HL-60 (cell line): Measurements from ENCODE around the gene MRI1.

Experiments
- DNase-seq, 2 experiments: peaks; one replicate each; pipeline ENCODE4 v3.0.0-alpha.2; 2010 to 2020; ENCODE audit warnings: low read depth in 1 of 2, low spot score in 1 of 2
- H3K27ac ChIP-seq: fragments of 250-450 bp; sonication (Bioruptor Pico); replicated peaks from 2 replicates; pipeline ENCODE4 v1.5.1; 2020; ENCODE audit warnings: mild to moderate bottlenecking, moderate library complexity
- H3K27me3 ChIP-seq: fragments of 250-450 bp; sonication (Bioruptor Pico); 2 replicates; pipeline ENCODE4 v1.5.1; 2021; ENCODE audit warnings: mild to moderate bottlenecking, moderate library complexity; ENCODE audit not compliant: insufficient read depth, poor library complexity, severe bottlenecking
- H3K4me3 ChIP-seq: replicated peaks from 2 replicates; pipeline ENCODE4 v1.5.1; 2011; ENCODE audit warnings: mild to moderate bottlenecking, control low read depth, low read length; ENCODE audit not compliant: insufficient read depth
- CTCF ChIP-seq: IDR thresholded peaks from one replicate; pipeline ENCODE4 v1.5.1; 2011; ENCODE audit warnings: low read length, control low read depth, inconsistent platforms; ENCODE audit not compliant: insufficient read depth
- GABPA ChIP-seq: IDR thresholded peaks from 2 replicates; pipeline ENCODE4 v1.6.1; 2012; ENCODE audit warnings: low read depth
- POLR2AphosphoS5 ChIP-seq: IDR thresholded peaks from 2 replicates; pipeline ENCODE4 v1.6.1; 2012; ENCODE audit warnings: low read depth
- REST ChIP-seq: IDR thresholded peaks from 2 replicates; pipeline ENCODE4 v1.6.1; 2012; ENCODE audit warnings: low read depth; ENCODE audit not compliant: insufficient replicate concordance
- SPI1 ChIP-seq: IDR thresholded peaks from 2 replicates; pipeline ENCODE4 v1.6.1; 2012; ENCODE audit warnings: low read depth, mild to moderate bottlenecking, borderline replicate concordance

Gene MRI1

GRCh38 chr19:13757805-13758772 lies 6.2 kb upstream of the MRI1 start:
- Histone ChIP-seq H3K4me3 (no peak overlapping the region), H3K27ac (no peak overlapping the region), H3K27me3 (no peaks in the 10 kb centered on the region)
- no peak for TF ChIP-seq CTCF
- TF ChIP-seq POLR2AphosphoS5 = no peak
- no peak for TF ChIP-seq GABPA
- no peak for TF ChIP-seq REST
- TF ChIP-seq SPI1 = no peak
- DNase-seq = no peak

GRCh38 chr19:13758795-13759194 lies 5.5 kb upstream of the MRI1 start:
- no peak overlapping the region for H3K4me3 ChIP-seq
- no peak for DNase-seq
- H3K27ac ChIP-seq = no peak overlapping the region
- TF ChIP-seq SPI1 = no peak
- TF ChIP-seq GABPA = no peak
- no peak for TF ChIP-seq CTCF
- TF ChIP-seq REST = no peak
- no peak for TF ChIP-seq POLR2AphosphoS5
- no peaks in the 10 kb centered on the region for H3K27me3 ChIP-seq

- TF ChIP-seq POLR2AphosphoS5 (no peak), REST (no peak), GABPA (no peak)
- H3K27me3 ChIP-seq = no peaks in the 10 kb centered on the region
- no peak overlapping the region for H3K27ac ChIP-seq
- no peak for DNase-seq
- H3K4me3 ChIP-seq = no peak overlapping the region
Observed at GRCh38 chr19:13761423-13761822, 2.9 kb upstream of the MRI1 start.
